Liver (tissue), 9 donors: Measurements from ENCODE around the gene TMED6. TPM values are rescaled to one million over a fixed set of nuclear protein-coding genes. Genes with fewer than 3 reads are reported as not detected.
"Not testable (repeated sequence)": the region's sequence is repeated elsewhere in the genome, so short reads cannot be mapped to it uniquely, and the experiment has no call there.

Experiments used
- DNase-seq: peaks from one replicate; pipeline ENCODE4 v3.0.0-alpha.2; 2017; ENCODE audit warnings: low spot score
- H3K27ac ChIP-seq, 2 donors: one replicate each; pipeline ENCODE4 v1.7.0; 2013; ENCODE audit warnings: inconsistent platforms in 2 of 2, low read length in 2 of 2, control low read depth in 1 of 2, low read depth in 1 of 2, mild to moderate bottlenecking in 1 of 2
- H3K27me3 ChIP-seq, 4 donors: one replicate each; pipeline versions ENCODE4 v1.6.1 to v1.7.0; 2013; ENCODE audit warnings: low read length in 3 of 4, inconsistent platforms in 1 of 4, mild to moderate bottlenecking in 1 of 4, moderate library complexity in 1 of 4; ENCODE audit not compliant: control insufficient read depth in 4 of 4, insufficient read depth in 4 of 4
- H3K36me3 ChIP-seq, 4 donors: one replicate each; pipeline versions ENCODE4 v1.6.1 to v1.7.0; 2013; ENCODE audit warnings: low read length in 3 of 4, mild to moderate bottlenecking in 3 of 4, low read depth in 1 of 4, moderate library complexity in 1 of 4; ENCODE audit not compliant: control insufficient read depth in 4 of 4, insufficient read depth in 3 of 4
- H3K4me1 ChIP-seq, 4 donors: one replicate each; pipeline versions ENCODE4 v1.6.1 to v1.7.0; 2013; ENCODE audit warnings: low read length in 3 of 4, mild to moderate bottlenecking in 3 of 4, moderate library complexity in 1 of 4; ENCODE audit not compliant: control insufficient read depth in 4 of 4, insufficient read depth in 4 of 4
- H3K4me3 ChIP-seq, 3 donors: one replicate each; pipeline versions ENCODE4 v1.6.1 to v1.7.0; 2013; ENCODE audit warnings: low read length in 3 of 3, control low read depth in 1 of 3, low read depth in 1 of 3, mild to moderate bottlenecking in 1 of 3
- H3K9ac ChIP-seq, 2 donors: one replicate each; pipeline ENCODE4 v1.7.0; 2013; ENCODE audit warnings: low read length in 2 of 2, mild to moderate bottlenecking in 2 of 2, moderate library complexity in 2 of 2, control low read depth in 1 of 2, low read depth in 1 of 2
- H3K9me3 ChIP-seq, 4 donors: one replicate each; pipeline versions ENCODE4 v1.6.1 to v1.7.0; 2013; ENCODE audit warnings: low read length in 3 of 4; ENCODE audit not compliant: control insufficient read depth in 4 of 4
- FOXA1 ChIP-seq: IDR thresholded peaks from 2 replicates; pipeline ENCODE4 v1.6.1; 2016; ENCODE audit warnings: antibody characterized with exemption
- FOXA2 ChIP-seq: IDR thresholded peaks from 2 replicates; pipeline ENCODE4 v1.6.1; 2016; ENCODE audit warnings: antibody characterized with exemption
- NR2F2 ChIP-seq: IDR thresholded peaks from 2 replicates; pipeline ENCODE4 v1.6.1; 2016; ENCODE audit warnings: antibody characterized with exemption
- REST ChIP-seq: IDR thresholded peaks from 2 replicates; pipeline ENCODE4 v1.6.1; 2016; ENCODE audit warnings: antibody characterized with exemption, mild to moderate bottlenecking
- RXRA ChIP-seq, 2 donors: IDR thresholded peaks; 2 replicates each; pipeline ENCODE4 v1.6.1; 2017 to 2018; ENCODE audit warnings: antibody characterized with exemption in 2 of 2, mild to moderate bottlenecking in 1 of 2
- SP1 ChIP-seq: IDR thresholded peaks from 2 replicates; pipeline ENCODE4 v1.6.1; 2018; ENCODE audit warnings: antibody characterized with exemption, mild to moderate bottlenecking
- YY1 ChIP-seq: IDR thresholded peaks from 2 replicates; pipeline ENCODE4 v1.6.1; 2016; ENCODE audit warnings: antibody characterized with exemption, mild to moderate bottlenecking
- ZBTB33 ChIP-seq: IDR thresholded peaks from 2 replicates; pipeline ENCODE4 v1.6.1; 2016; ENCODE audit warnings: antibody characterized with exemption
- WGBS: extraction: QIAGEN DNeasy Blood & Tissue Kit; methylation state at CpG from one replicate; pipeline ENCODE4 v1.1.7; 2013; 5-methylcytosine and 5-hydroxymethylcytosine counted together
- polyA plus RNA-seq, 2 donors: library from polyadenylated mRNA; stranded (reverse) in 1 of 2; unstranded in 1 of 2; fragments of 200-250 nt in 1 of 2; fragments of >200 nt in 1 of 2; fragmentation: Nextera tagmentation in 1 of 2; extraction: Ambion mirVana in 1 of 2; gene quantifications; one replicate each; pipeline versions ENCODE4 v1.2.1 to v1.2.3, GENCODE V29; 2013 to 2015
- total RNA-seq, 2 donors: library from RNA; depleted of rRNA; stranded (reverse); fragments of >200 nt; gene quantifications; one replicate each; pipeline ENCODE4 v1.2.3, GENCODE V29; 2014
- TF ChIP-seq, protein P1 (sequence below): IDR thresholded peaks from 2 replicates; pipeline ENCODE4 v1.6.1; 2016; ENCODE audit warnings: antibody characterized with exemption
- donor health status: healthy.
- donor health status: healthy.
- donor health status: healthy.
- donor health status: healthy.
- donor health status: healthy.

TMED6 gene
- total and polyA plus RNA-seq, 4 donors: 0.18 to 46.2 (median 11.0) TPM

GRCh38 chr16:69301187-69301586 is 50.4 kb downstream of the TMED6 start:
- 81% methylated on average over 1 of the region's 1 CpG for WGBS
- H3K27me3 ChIP-seq: no peaks in the 10 kb centered on the region
- no peak for DNase-seq
- TF ChIP-seq, protein P1, sequence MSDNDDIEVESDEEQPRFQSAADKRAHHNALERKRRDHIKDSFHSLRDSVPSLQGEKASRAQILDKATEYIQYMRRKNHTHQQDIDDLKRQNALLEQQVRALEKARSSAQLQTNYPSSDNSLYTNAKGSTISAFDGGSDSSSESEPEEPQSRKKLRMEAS: no peak
- no peak for TF ChIP-seq RXRA (IDR thresholded peaks at IDR 0.05)
- TF ChIP-seq FOXA2: no peak
- no peak for TF ChIP-seq ZBTB33
- no peak overlapping the region for H3K27ac ChIP-seq
- H3K9ac ChIP-seq: no peak overlapping the region
- no peaks in the 10 kb centered on the region for H3K4me1 ChIP-seq
- peaks cover 0 to 11% (median 2%) of the 10 kb centered on the region in 4 donors for H3K36me3 ChIP-seq
- no peaks in the 10 kb centered on the region for H3K9me3 ChIP-seq
- no peak overlapping the region for H3K4me3 ChIP-seq

- Histone ChIP-seq H3K9me3 (no peaks in the 10 kb centered on the region), H3K36me3 (peaks cover 0 to 11% (median 2%) of the 10 kb centered on the region in 4 donors), H3K27ac (no peak overlapping the region), H3K4me1 (no peaks in the 10 kb centered on the region), H3K27me3 (no peaks in the 10 kb centered on the region), H3K9ac (no peak overlapping the region), H3K4me3 (no peak overlapping the region)
- TF ChIP-seq, protein P1: no peak
- TF ChIP-seq FOXA1 (no peak), YY1 (no peak), REST (no peak), SP1 (no peak), NR2F2 (no peak)
- 98% methylated on average over 4 of the region's 4 CpGs for WGBS
- no peak for DNase-seq
These were observed 53.3 kb downstream of the TMED6 start for GRCh38 chr16:69298261-69298660.

DNA sequence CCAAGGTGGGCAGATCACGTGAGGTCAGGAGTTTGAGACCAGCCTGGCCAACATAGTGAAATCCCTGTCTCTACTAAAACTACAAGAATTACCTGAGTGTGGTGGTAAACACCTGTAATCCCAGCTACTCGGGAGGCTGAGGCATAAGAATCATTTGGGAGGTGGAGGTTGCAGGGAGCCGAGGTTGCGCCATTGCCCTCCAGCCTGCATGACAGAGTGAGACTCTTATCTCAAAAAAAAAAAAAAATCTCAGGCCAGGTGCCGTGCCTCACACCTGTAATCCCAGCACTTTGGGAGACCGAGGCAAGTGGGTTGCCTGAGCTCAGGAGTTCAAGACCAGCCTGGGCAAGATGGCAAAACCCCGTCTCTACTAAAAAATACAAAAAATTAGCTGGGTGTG is 54.8 kb downstream of the TMED6 start:
- DNase-seq, H3K27me3 ChIP-seq, H3K9ac ChIP-seq, H3K4me3 ChIP-seq, H3K4me1 ChIP-seq, H3K27ac ChIP-seq, H3K9me3 ChIP-seq: not testable (repeated sequence)
- H3K36me3 ChIP-seq: peaks cover 0 to 11% (median 2%) of the 10 kb centered on the region in 4 donors
- WGBS: 98% methylated on average over 7 of the region's 7 CpGs
